Stimulated activated CD8-positive, alpha-beta memory T cell treated with anti-CD3 and anti-CD28 coated beads, Interleukin-15, amount 100 ng/mL, for 48 hours (primary cell): ENCODE measurements around the gene TMA16.

Experiments
- DNase-seq, 2 donors: peaks; one replicate each; pipeline ENCODE4 v3.0.0-alpha.2; 2020; ENCODE audit warnings: low read depth in 2 of 2

The TMA16 gene

DNA sequence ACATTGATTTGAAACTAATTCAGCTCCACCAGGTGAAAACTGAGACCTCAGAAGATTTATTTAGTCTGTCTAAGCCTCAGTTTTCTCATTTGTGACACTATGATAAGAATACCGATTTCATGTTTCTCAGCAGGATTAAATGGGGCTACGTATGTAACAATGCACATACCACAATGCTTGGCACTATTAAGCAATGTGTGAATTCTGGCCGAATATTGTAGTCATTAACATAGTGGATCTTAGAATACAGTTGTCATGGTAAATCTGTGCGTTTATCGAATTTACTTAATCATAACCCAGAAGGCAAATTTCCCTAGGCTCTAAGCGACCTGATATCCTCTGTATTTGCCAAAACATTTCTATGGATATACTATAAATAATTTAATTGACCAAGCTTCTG lies 69.1 kb downstream of the TMA16 start:
- no peak for DNase-seq

GRCh38 chr4:163564221-163564720 lies 69.8 kb downstream of the TMA16 start:
- no peak for DNase-seq

GRCh38 chr4:163565226-163566135 lies 71.0 kb downstream of the TMA16 start:
- DNase-seq = no peak

GRCh38 chr4:163566257-163566796 lies 71.8 kb downstream of the TMA16 start:
- DNase-seq = no peak

- no peak for DNase-seq
Observed at GRCh38 chr4:163568843-163569242, 74.4 kb downstream of the TMA16 start.
